B cell (primary cell): ENCODE measurements around the gene AMZ2. TPM values are rescaled to one million over a fixed set of nuclear protein-coding genes. Genes with fewer than 3 reads are reported as not detected.

ENCODE experiments used
- ATAC-seq: fragments of 200-7000 bp; cut with Tn5 transposase; one replicate; pipeline ENCODE4 v1.10.0; 2021; ENCODE audit warnings: low read depth, mild to moderate bottlenecking, moderate number of reproducible peaks, moderate library complexity
- CTCF ChIA-PET: fragments of 350-600 bp; sonication (Branson Sonifier 250); formaldehyde crosslinking; loops from one replicate; lab custom pipeline; 2021; ENCODE audit warnings: antibody characterized with exemption, inconsistent platforms; lab: Charles Lee
- POLR2A ChIA-PET: fragments of 350-600 bp; sonication (Branson Sonifier 250); formaldehyde crosslinking; loops from one replicate; lab custom pipeline; 2021; ENCODE audit warnings: antibody characterized with exemption; lab: Charles Lee
- DNase-seq: peaks from one replicate; pipeline ENCODE4 v3.0.0; 2013
- H2AFZ ChIP-seq: 2 replicates; pipeline ENCODE4 v1.6.1; 2012; ENCODE audit warnings: mild to moderate bottlenecking, low read depth, low read length; ENCODE audit not compliant: insufficient read depth, poor library complexity, severe bottlenecking
- H3K27ac ChIP-seq, 2 donors: 1 replicate in 1 of 2; 2 replicates in 1 of 2; pipeline ENCODE4 v1.5.1; 2012 to 2013; ENCODE audit warnings: low read length in 2 of 2, mild to moderate bottlenecking in 2 of 2, moderate library complexity in 1 of 2
- H3K27me3 ChIP-seq, 4 experiments: fragments of 200-600 bp in 1 of 4; sonication (generic) in 1 of 4; replicated peaks in 1 of 4; 1 replicate in 2 of 4; 2 replicates in 2 of 4; pipeline versions ENCODE4 v1.6.1 to v1.7.0; 2013 to 2016; ENCODE audit warnings: low read length in 3 of 4, mild to moderate bottlenecking in 2 of 4, mixed read lengths in 1 of 4, moderate library complexity in 1 of 4; ENCODE audit not compliant: insufficient read depth in 4 of 4, control insufficient read depth in 3 of 4; ENCODE audit errors: control extremely low read depth in 1 of 4
- H3K36me3 ChIP-seq, 2 experiments: replicated peaks in 1 of 2; 1 replicate in 1 of 2; 2 replicates in 1 of 2; pipeline versions ENCODE4 v1.6.1 to v1.7.1; 2013; ENCODE audit warnings: low read length in 1 of 2; ENCODE audit not compliant: insufficient read depth in 2 of 2, control insufficient read depth in 1 of 2; ENCODE audit errors: control extremely low read depth in 1 of 2, extremely low read depth in 1 of 2
- H3K4me1 ChIP-seq, 2 donors: fragments of 200-600 bp in 1 of 2; sonication (generic) in 1 of 2; 1 replicate in 1 of 2; 2 replicates in 1 of 2; pipeline versions ENCODE4 v1.5.1 to v1.6.1; 2013 to 2017; ENCODE audit warnings: low read length in 2 of 2; ENCODE audit not compliant: control insufficient read depth in 2 of 2, insufficient read depth in 2 of 2
- H3K4me2 ChIP-seq: replicated peaks from 2 replicates; pipeline ENCODE3; 2012; ENCODE audit warnings: mild to moderate bottlenecking, low read depth, low read length; ENCODE audit not compliant: poor library complexity, severe bottlenecking
- H3K4me3 ChIP-seq, 5 experiments: fragments of 200-600 bp in 1 of 5; sonication (generic) in 1 of 5; 1 replicate in 3 of 5; 2 replicates in 2 of 5; pipeline versions ENCODE4 v1.5.1 to v1.7.0; 2011 to 2016; ENCODE audit warnings: low read length in 4 of 5, mild to moderate bottlenecking in 4 of 5, low read depth in 2 of 5, control low read depth in 1 of 5, moderate library complexity in 1 of 5; ENCODE audit not compliant: insufficient read depth in 1 of 5; ENCODE audit errors: control extremely low read depth in 1 of 5, extremely low read depth in 1 of 5
- H3K79me2 ChIP-seq: fragments of 200-600 bp; sonication (generic); one replicate; pipeline ENCODE4 v1.6.0; 2016; ENCODE audit warnings: low read length; ENCODE audit not compliant: control insufficient read depth, insufficient read depth
- H3K9ac ChIP-seq: fragments of 200-600 bp; sonication (generic); 2 replicates; pipeline ENCODE4 v1.6.1; 2017; ENCODE audit warnings: mild to moderate bottlenecking, low read length, moderate library complexity
- H3K9me3 ChIP-seq, 3 donors: one replicate each; pipeline versions ENCODE4 v1.6.1 to v1.7.1; 2013; ENCODE audit warnings: low read length in 2 of 3; ENCODE audit not compliant: control insufficient read depth in 2 of 3, insufficient read depth in 1 of 3; ENCODE audit errors: control extremely low read depth in 1 of 3
- H4K20me1 ChIP-seq: 2 replicates; pipeline ENCODE4 v1.6.0; 2012; ENCODE audit warnings: mild to moderate bottlenecking, low read length; ENCODE audit not compliant: insufficient read depth, control insufficient read depth, poor library complexity, severe bottlenecking
- H3K27ac Mint-ChIP-seq: one replicate; pipeline ENCODE4 v1.8.0; 2021; ENCODE audit warnings: mixed read lengths
- H3K27me3 Mint-ChIP-seq: one replicate; pipeline ENCODE4 v1.8.0; 2021; ENCODE audit warnings: mixed read lengths
- H3K4me1 Mint-ChIP-seq: one replicate; pipeline ENCODE4 v1.8.0; 2021; ENCODE audit warnings: mixed read lengths
- H3K4me3 Mint-ChIP-seq: one replicate; pipeline ENCODE4 v1.8.0; 2021; ENCODE audit warnings: mixed read lengths
- H3K9me3 Mint-ChIP-seq: one replicate; pipeline ENCODE4 v1.8.0; 2022; ENCODE audit warnings: mixed read lengths; ENCODE audit not compliant: insufficient read depth
- EZH2 ChIP-seq: IDR thresholded peaks from 2 replicates; pipeline ENCODE4 v1.6.1; 2012; ENCODE audit warnings: borderline replicate concordance, low read depth, mild to moderate bottlenecking, moderate library complexity, low read length; ENCODE audit not compliant: insufficient read depth, poor library complexity, severe bottlenecking
- WGBS: methylation state at CpG from one replicate; pipeline ENCODE4 v1.1.5; 2013; ENCODE audit warnings: missing lambda C conversion rate; ENCODE audit not compliant: insufficient coverage; 5-methylcytosine and 5-hydroxymethylcytosine counted together
- intact Hi-C: fragments of 100-400 bp; cut with micrococcal nuclease; formaldehyde crosslinking; loops from one replicate; pipeline ENCODE4 v1.10.0; 2022
- polyA plus RNA-seq: library from polyadenylated mRNA; depleted of rRNA; stranded (reverse); fragments of >200 nt; gene quantifications from 2 replicates; pipeline ENCODE4 v1.2.3, GENCODE V29; 2012
- total RNA-seq, 2 donors: library from RNA; stranded (reverse); fragments of 120-200 nt in 1 of 2; gene quantifications; 1 replicate in 1 of 2; 2 replicates in 1 of 2; pipeline versions ENCODE4 v1.2.3 to v1.2.4, GENCODE V29; 2013 to 2022
- TF ChIP-seq, protein P1 (sequence below): fragments of 200-600 bp; IDR thresholded peaks from one replicate; pipeline ENCODE4 v1.8.0; 2022; ENCODE audit warnings: antibody characterized with exemption, mild to moderate bottlenecking

The AMZ2 gene
- total and polyA plus RNA-seq, 2 donors (not counting 1 experiment from before 2014, with no cell fraction given), result 64.1 to 70.7 TPM

DNA sequence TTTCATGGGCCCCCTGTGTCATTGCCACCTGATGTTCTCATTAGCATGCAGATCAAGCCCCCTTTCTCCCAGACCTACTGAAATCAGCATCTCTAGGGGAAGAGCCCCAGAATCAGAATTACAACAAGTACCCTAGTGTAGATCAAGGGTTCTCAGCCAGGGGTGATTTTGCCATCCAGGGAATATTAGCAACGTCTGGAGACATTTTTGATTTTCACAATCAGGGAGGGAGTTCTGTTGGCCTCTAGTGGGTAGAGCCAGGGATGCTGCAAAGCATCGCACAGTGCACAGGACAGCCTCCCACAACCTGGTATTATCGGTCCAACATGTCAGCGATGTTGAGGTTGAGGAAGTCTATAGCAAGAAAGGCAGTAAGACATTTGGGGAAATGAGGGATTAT is 7.3 kb downstream of the AMZ2 start:
- Histone ChIP-seq H3K4me3 (no peak overlapping the region), H4K20me1 (no peaks in the 10 kb centered on the region), H2AFZ (no peak overlapping the region), H3K27me3 (no peaks in the 10 kb centered on the region), H3K27ac (peak overlapping the region; percentile 30 to 84), H3K4me2 (peak overlapping the region; percentile 41), H3K36me3 (peaks cover 0 to 24% of the 10 kb centered on the region in 2 experiments), H3K9me3 (no peaks in the 10 kb centered on the region), H3K4me1 (peaks cover 63 to 77% of the 10 kb centered on the region in 2 donors), H3K79me2 (peaks cover 9% of the 10 kb centered on the region), H3K9ac (no peak overlapping the region)
- Mint-ChIP-seq H3K27me3 (no peaks in the 10 kb centered on the region), H3K4me1 (peaks cover 78% of the 10 kb centered on the region), H3K4me3 (peak overlapping the region; percentile 72), H3K27ac (peak overlapping the region; percentile 85), H3K9me3 (no peaks in the 10 kb centered on the region)
- no peak for TF ChIP-seq EZH2
- TF ChIP-seq, protein P1, sequence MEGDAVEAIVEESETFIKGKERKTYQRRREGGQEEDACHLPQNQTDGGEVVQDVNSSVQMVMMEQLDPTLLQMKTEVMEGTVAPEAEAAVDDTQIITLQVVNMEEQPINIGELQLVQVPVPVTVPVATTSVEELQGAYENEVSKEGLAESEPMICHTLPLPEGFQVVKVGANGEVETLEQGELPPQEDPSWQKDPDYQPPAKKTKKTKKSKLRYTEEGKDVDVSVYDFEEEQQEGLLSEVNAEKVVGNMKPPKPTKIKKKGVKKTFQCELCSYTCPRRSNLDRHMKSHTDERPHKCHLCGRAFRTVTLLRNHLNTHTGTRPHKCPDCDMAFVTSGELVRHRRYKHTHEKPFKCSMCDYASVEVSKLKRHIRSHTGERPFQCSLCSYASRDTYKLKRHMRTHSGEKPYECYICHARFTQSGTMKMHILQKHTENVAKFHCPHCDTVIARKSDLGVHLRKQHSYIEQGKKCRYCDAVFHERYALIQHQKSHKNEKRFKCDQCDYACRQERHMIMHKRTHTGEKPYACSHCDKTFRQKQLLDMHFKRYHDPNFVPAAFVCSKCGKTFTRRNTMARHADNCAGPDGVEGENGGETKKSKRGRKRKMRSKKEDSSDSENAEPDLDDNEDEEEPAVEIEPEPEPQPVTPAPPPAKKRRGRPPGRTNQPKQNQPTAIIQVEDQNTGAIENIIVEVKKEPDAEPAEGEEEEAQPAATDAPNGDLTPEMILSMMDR, result no peak
- 82% methylated on average over 3 of the region's 4 CpGs for WGBS
- ChIA-PET CTCF (no interaction called here), POLR2A (interaction anchor here (0.8 to 1.6 kb wide), 2 partner anchors 11 to 50 kb away, joined by 3 read pairs; no protein-coding TSS in a partner anchor)
- ATAC-seq (no peak), DNase-seq (no peak)
- intact Hi-C loops, result no loop called here

DNA sequence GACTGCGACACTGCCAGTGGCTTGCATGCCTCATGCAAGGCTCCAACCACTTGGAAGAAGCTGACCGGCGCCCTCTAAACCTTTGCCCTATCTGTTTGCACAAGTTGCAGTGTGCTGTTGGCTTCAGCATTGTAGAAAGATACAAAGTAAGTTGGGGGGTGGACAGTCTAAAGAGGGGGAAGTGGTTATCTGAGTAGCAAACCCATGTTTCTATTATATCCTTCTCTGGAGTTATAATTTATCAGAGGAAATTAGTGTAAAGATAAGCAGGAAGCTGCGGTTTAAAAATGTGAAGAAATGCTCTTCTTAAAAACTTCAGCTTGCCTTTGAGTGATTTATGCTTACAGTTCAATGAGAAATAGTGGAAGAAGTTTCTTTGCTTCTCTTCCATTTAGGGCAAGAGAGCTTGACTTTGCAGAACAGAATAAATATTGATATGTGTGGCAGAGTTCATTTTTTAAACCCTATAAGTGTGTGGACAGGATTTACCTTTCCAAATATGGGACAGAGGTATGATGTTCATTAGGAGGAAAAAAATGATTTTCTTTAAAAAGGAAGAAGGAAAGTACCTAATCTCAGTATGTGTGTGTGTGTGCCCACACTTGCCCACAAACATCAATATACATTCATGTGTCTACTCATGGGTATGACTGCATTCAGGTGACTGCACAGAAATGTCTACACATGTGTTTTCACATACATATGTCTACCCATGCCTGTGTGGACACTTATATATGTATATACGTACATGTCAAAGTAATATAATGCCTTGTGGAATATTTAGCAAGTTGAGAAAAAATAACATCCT is 8.1 kb downstream of the AMZ2 start:
- Histone ChIP-seq H3K9me3 (no peaks in the 10 kb centered on the region), H3K4me3 (peak overlapping the region in 1 of 5 experiments; percentile 11), H3K27ac (peak overlapping the region; percentile 30 to 84), H2AFZ (no peak overlapping the region), H3K27me3 (no peaks in the 10 kb centered on the region), H4K20me1 (no peaks in the 10 kb centered on the region), H3K9ac (no peak overlapping the region), H3K4me1 (peaks cover 68 to 73% of the 10 kb centered on the region in 2 donors), H3K4me2 (peak overlapping the region; percentile 41), H3K79me2 (peaks cover 9% of the 10 kb centered on the region), H3K36me3 (peaks cover 0 to 21% of the 10 kb centered on the region in 2 experiments)
- intact Hi-C loops, result no loop called here
- no peaks in the 10 kb centered on the region for H3K9me3 Mint-ChIP-seq
- H3K27ac Mint-ChIP-seq, result peak overlapping the region; percentile 85
- ATAC-seq (no peak), DNase-seq (peak; percentile 42)
- POLR2A ChIA-PET, result interaction anchor here (1.6 kb wide), 1 partner anchor 51 kb away, joined by 3 read pairs; no protein-coding TSS in a partner anchor
- WGBS, result 36% methylated on average over 3 of the region's 5 CpGs
- H3K4me1 Mint-ChIP-seq, result peaks cover 74% of the 10 kb centered on the region
- no peaks in the 10 kb centered on the region for H3K27me3 Mint-ChIP-seq
- CTCF ChIA-PET, result interaction anchor here (0.9 kb wide), 3 partner anchors 18 to 180 kb away, joined by 3 to 6 read pairs (median 3); no protein-coding TSS in a partner anchor
- peak overlapping the region; percentile 72 for H3K4me3 Mint-ChIP-seq
- TF ChIP-seq, protein P1, result no peak
- TF ChIP-seq EZH2, result no peak
